Omental fat pad (tissue), 4 donors: ENCODE results near the gene TUBAL3. TPM values are rescaled to one million over a fixed set of nuclear protein-coding genes. Genes with fewer than 3 reads are reported as not detected.
"Not testable (repeated sequence)": the region's sequence is repeated elsewhere in the genome, so short reads cannot be mapped to it uniquely, and the experiment has no call there.

Experiments
- ATAC-seq: fragments of 150-250 bp; one replicate; pipeline ENCODE4 v1.9.1; 2016; ENCODE audit warnings: mild to moderate bottlenecking, moderate library complexity; ENCODE audit not compliant: low FRiP score
- DNase-seq: peaks from one replicate; pipeline ENCODE4 v3.0.0-alpha.2; 2019; ENCODE audit warnings: low spot score
- total RNA-seq, 4 donors: library from RNA; depleted of rRNA; stranded (reverse); fragments of >200 nt; gene quantifications; one replicate each; pipeline ENCODE4 v1.1.0, GENCODE V29; 2016
- TF ChIP-seq, protein P1 (sequence below), 3 donors: fragments of 450-650 bp; IDR thresholded peaks; one replicate each; pipeline ENCODE4 v1.5.1; 2016 to 2017; ENCODE audit warnings: antibody characterized with exemption in 3 of 3, mild to moderate bottlenecking in 3 of 3, moderate library complexity in 2 of 3

The TUBAL3 gene
- total RNA-seq, 4 donors from 2014 or later: not detected

- TF ChIP-seq, protein P1, sequence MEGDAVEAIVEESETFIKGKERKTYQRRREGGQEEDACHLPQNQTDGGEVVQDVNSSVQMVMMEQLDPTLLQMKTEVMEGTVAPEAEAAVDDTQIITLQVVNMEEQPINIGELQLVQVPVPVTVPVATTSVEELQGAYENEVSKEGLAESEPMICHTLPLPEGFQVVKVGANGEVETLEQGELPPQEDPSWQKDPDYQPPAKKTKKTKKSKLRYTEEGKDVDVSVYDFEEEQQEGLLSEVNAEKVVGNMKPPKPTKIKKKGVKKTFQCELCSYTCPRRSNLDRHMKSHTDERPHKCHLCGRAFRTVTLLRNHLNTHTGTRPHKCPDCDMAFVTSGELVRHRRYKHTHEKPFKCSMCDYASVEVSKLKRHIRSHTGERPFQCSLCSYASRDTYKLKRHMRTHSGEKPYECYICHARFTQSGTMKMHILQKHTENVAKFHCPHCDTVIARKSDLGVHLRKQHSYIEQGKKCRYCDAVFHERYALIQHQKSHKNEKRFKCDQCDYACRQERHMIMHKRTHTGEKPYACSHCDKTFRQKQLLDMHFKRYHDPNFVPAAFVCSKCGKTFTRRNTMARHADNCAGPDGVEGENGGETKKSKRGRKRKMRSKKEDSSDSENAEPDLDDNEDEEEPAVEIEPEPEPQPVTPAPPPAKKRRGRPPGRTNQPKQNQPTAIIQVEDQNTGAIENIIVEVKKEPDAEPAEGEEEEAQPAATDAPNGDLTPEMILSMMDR (IDR thresholded peaks at IDR 0.05): no peak
- DNase-seq (no peak), ATAC-seq (no peak)
Observed at GRCh38 chr10:5385224-5385623, 19.4 kb downstream of the TUBAL3 start.

- DNase-seq (no peak), ATAC-seq (no peak)
- TF ChIP-seq, protein P1 (IDR thresholded peaks at IDR 0.05): no peak
Observed at GRCh38 chr10:5381187-5381586, 23.4 kb downstream of the TUBAL3 start.

- not testable (repeated sequence) for DNase-seq, ATAC-seq
Observed at GRCh38 chr10:5380395-5380794, 24.2 kb downstream of the TUBAL3 start.

DNA sequence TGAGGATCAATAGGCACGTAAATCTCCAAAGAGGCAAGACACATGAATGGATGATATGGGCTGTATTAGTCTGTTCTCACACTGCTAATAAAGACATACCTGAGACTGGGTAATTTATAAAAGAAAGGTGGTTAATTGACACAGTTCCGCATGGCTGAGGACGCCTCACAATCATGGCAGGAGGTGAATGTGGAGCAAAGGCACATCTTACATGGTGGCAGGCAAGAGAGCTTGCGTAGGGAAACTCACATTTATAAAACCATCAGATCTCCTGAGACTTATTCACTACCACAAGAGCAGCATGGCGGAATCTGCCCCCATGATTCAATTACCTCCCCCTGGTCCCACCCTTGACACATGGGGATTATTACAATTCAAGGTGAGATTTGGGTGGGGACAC is 25.4 kb downstream of the TUBAL3 start:
- DNase-seq: not testable (repeated sequence)

DNA sequence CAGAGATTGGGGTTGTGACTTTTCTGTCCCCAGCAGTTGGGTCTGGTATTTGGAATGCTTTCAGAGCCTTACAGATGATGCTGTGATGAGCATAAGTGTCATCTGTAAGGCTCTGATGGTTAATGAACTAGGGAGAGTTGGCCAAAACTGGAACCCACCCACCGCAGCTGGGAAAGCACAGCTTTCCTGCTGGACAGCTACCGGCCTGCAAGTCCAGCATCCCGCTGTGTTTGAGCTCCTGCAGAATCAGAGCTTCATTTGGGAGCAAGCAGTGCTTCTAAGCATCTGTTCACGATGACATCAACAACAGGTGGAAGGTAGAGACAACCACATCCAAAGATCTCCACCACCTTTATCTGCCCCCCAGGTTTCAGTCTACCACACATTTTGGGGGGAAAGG is 28.2 kb downstream of the TUBAL3 start:
- ATAC-seq: no peak
- DNase-seq: no peak
- TF ChIP-seq, protein P1 (IDR thresholded peaks at IDR 0.05): no peak

More for the DNA sequence above, 25.4 kb downstream of the TUBAL3 start:
- not testable (repeated sequence) for ATAC-seq

GRCh38 chr10:5373891-5374611 is 30.6 kb downstream of the TUBAL3 start:
- DNase-seq: no peak
- TF ChIP-seq, protein P1 (IDR thresholded peaks at IDR 0.05): no peak
- no peak for ATAC-seq

- DNase-seq (no peak), ATAC-seq (no peak)
- TF ChIP-seq, protein P1 (IDR thresholded peaks at IDR 0.05): no peak
Observed at GRCh38 chr10:5373307-5373706, 31.3 kb downstream of the TUBAL3 start.

DNA sequence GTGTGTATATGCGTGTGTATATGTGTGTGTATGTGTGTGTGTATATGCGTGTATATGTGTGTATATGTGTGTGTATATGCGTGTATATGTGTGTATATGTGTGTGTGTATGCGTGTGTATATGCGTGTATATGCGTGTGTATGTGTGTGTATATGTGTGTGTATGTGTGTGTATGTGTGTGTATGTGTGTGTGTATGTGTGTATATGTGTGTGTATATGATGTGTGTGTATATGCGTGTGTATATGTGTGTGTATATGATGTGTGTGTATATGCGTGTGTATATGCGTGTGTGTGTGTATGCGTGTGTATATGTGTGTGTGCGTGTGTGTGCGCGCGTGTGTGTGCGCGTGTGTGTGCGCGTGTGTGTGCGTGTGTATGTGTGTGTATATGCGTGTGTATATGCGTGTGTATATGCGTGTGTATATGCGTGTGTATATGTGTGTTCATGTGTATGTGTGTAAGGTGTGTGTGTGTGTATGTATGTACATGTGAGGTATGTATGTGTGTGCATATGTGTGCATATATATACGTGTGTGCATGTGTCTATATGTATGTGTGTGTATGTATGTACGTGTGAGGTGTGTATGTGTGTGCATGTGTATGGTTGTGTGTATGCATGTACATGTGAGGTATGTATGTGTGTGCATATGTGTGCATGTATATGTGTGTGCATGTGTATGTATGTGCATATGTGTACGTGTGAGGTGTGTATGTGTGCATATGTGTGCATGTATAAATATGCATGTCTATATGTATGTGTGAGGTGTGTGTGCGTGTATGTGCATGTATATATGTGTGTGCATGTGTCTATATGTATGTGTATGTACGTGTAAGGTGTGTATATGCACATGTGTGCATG is 33.9 kb downstream of the TUBAL3 start:
- TF ChIP-seq, protein P1 (IDR thresholded peaks at IDR 0.05): no peak
- ATAC-seq (no peak), DNase-seq (no peak)
